SIG-M5 treated with dmso at 0.1 percent for 504 hours (cell line): ENCODE data around the gene FSTL4.

Experiments used
- DNase-seq: peaks from one replicate; lab custom pipeline; 2025; ENCODE audit not compliant: unreplicated experiment; lab: John Stamatoyannopoulos, UW

Gene FSTL4

GRCh38 chr5:133356396-133356983 is 255.9 kb downstream of the FSTL4 start:
- DNase-seq: no peak

DNA sequence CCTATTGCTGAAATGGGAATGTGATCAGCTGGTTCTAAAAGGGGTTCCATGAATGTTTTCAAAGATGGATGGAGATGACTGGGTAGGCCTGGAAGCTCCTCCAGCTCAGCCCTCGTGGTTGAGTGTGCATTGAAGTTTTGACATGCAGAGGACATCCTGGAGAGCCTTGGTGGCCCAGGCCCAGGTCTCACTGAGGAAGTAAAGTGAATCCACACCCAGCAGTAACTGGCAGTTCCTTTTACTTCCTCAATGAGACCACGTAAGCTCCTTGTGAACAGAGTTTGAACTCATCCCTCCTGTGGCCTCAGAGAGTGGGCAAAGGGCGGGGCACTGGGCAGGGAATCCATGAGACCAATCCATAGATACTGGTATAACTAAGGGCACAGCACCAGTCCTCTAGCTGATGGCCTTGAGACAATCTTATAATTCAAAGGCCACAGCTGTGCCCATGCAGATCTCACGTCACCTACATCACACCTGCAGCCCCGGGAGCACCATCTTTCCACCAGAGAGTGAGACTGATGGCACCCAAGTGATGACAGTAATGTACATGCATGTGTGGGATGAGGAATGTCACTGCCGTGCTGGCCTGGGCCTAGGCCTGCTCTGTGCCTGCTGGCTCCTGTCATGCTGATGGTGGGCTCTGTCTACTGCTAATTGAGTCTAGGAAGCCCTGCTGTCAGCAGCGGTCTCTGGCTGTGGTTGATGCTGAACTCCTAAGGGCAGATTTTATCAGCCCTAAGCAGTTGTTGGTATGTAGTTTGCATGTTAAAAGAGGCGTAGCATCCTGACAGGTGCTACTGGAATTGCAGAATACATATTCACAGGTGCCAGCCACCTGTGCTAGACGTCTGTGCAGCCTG is 257.8 kb downstream of the FSTL4 start:
- DNase-seq: peak; percentile 61

- no peak for DNase-seq
These were observed 258.6 kb downstream of the FSTL4 start for GRCh38 chr5:133353741-133354140.

DNA sequence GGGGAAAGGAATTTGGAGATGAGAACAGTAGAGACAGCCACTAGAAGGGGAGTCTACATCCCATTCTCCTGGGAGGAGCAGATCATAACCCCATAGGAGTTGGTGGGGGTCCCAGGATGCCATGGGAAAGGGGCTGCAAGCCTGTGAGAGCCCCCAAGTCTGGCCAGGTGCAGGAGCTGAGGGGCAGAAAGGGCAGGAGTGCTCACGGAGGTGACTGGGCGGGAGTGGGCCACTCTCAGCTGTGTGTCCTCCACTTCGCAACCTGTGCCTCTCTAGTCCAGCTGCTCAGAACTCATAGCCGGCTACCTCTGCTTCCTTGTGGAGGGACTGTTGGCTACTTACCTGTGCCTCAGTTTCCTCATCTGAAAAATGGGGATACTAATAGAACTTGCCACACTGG is 263.9 kb downstream of the FSTL4 start:
- DNase-seq: no peak

DNA sequence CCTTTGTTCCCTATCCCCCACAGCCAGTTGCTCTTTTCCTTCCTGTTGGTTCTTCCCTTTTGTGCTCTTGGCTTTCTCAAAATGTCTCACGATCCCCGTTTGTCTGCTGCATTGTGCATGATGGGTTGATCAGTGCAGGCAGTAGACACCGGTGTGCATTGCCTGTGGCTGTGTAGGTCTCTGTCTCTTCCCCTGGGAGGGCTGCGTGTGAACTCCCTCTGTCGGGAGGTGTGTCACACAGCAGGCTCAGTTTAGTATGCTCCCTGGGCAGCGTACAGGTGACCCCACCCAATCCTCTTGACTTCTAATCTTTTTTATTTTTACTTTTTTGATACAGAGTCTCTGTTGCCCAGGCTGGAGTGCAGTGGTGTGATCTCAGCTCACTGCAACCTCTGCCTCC is 265.3 kb downstream of the FSTL4 start:
- DNase-seq: no peak

GRCh38 chr5:133344266-133344665 is 268.1 kb downstream of the FSTL4 start:
- DNase-seq: no peak

DNA sequence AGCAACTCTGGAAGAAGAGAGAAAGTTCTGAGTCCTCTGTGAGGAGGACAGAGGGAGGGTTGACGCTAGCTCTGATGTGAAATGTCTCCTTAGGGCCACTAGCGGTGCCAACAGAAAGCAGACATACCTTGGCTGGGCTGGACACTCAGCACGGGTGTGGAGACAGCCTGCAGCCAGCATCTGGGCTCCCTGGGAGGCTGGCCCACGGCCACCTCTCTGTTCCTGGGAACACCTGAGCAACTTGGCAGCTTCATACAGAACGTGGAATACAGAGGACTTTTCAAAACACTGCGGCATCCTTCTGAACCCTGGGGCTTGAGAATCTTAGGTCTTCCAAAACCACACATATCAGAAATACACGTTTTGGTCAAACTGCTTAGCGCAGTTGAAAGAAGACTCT is 269.1 kb downstream of the FSTL4 start:
- no peak for DNase-seq

- DNase-seq: no peak
These were observed 270.2 kb downstream of the FSTL4 start for GRCh38 chr5:133341915-133342710.

DNA sequence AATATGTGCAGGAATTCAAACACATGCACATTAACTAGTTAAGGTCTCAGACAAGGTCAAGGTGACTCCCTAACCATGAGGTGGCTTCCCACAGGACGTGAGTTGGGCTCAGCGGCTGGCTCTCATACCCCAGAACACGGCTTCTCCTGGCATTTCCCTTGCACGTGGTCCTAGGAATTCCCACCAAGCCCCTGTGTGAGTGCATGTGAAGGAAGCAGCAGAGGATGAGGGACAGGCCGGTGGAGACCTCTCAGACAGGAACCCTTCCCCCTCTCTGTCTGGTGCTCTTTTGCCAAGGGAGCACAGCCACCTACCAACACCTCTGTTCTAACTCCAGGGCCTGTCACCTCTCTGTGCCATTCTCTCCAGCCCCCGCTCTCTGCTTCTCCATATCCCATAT is 271.0 kb downstream of the FSTL4 start:
- DNase-seq: no peak

- DNase-seq: no peak
These were observed 271.5 kb downstream of the FSTL4 start for GRCh38 chr5:133340822-133341221.

GRCh38 chr5:133340002-133340755 is 272.2 kb downstream of the FSTL4 start:
- no peak for DNase-seq

DNA sequence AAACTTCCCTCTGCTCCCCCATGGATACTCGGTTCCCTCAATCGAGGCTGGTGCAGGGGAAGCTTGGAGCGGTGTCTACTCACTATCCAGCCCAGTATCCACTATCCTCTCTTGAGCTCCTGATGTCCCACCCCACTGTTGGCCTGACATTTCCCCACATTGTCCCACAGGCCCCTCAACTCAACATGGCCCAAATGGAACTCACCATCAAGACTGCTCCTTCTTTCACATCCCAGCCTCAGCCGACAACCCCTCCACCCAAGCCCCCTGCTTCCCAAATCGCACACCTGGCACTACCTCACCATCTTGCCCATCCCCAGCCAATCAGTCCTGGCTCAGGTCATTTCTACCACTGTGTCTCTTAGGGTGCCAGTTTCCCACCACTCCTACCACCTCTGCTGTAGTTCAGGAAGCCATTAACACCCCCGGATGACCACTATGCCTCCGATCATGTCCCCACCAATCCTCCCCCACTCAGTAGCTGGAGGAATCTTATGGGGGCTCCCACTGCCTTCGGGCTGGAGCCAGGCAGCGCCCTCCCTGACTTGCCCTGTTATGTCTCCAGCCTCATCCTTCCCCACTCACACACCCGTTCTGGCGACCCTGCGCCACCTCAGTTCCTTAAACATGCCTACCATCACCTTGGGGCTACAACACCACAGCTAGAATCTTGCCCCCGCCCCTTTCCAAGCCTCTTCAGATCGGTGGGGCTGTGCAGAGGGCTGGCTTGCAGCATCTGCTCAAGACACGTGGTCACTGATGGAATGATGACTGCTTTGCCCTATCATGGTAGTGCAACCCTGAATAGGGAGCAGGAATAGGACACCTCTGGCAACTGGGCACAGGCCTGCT is 273.6 kb downstream of the FSTL4 start:
- no peak for DNase-seq

GRCh38 chr5:133337795-133338445 is 274.4 kb downstream of the FSTL4 start:
- DNase-seq: no peak

GRCh38 chr5:133336969-133337410 is 275.4 kb downstream of the FSTL4 start:
- DNase-seq: no peak

- DNase-seq: no peak
These were observed 276.0 kb downstream of the FSTL4 start for GRCh38 chr5:133336121-133336968.

DNA sequence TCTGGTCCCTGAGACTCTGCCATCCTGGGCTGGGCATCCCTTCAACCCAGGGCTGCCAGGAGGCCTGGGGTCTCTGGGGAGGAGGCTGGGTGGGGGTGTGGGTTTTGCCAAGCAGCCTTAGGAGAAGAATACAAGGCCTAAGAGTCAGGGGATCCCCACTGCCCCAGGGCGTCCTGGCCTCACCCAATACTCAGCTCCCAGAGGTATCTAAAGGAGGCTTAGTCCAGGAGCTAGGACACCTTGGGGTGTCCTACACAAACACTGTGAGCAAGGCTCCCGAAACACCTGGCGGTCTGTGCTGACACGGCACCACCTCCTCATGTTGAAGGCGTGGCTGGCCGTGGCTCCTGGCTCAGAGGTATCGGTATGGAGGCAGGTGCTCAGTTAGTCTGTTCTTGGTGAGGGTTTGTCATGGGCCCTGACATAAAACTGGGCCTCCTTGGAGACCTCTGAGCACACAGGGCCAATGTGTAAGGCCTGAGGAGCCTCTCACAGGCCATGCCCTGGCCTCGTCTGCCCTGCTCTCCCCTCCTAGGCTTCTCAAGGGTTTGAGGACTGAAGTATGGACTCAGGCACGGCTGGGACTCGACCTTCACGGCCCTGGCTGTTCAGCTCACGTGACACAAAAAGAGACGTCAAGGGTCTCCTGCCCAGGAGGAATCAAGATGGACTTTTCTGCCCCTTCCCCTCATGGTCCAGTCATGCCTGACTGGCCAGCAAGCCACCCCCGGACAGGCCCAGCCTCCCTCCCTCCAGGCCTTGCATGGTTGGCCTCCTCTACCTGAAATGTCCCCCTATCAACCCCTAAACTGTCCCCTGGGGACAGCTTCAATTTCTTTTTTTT is 277.3 kb downstream of the FSTL4 start:
- no peak for DNase-seq

- no peak for DNase-seq
These were observed 278.8 kb downstream of the FSTL4 start for GRCh38 chr5:133333326-133334150.
